ENCODE data around the gene PRKAR1B. TPM values are rescaled to one million over a fixed set of nuclear protein-coding genes. Genes with fewer than 3 reads are reported as not detected.
"Not testable (repeated sequence)": the region's sequence is repeated elsewhere in the genome, so short reads cannot be mapped to it uniquely, and the experiment has no call there.

The PRKAR1B gene
- total RNA-seq, 1 experiment from 2014 or later, result 20.4 TPM

- DNase-seq, result no peak
- Histone ChIP-seq H3K36me3 (no peaks in the 10 kb centered on the region), H3K27me3 (no peaks in the 10 kb centered on the region), H3K9me3 (no peaks in the 10 kb centered on the region), H3K4me3 (no peak overlapping the region)
These were observed 54.2 kb downstream of the PRKAR1B start for GRCh38 chr7:672891-673290.

GRCh38 chr7:671415-672042 lies 55.6 kb downstream of the PRKAR1B start:
- Histone ChIP-seq H3K27me3 (no peaks in the 10 kb centered on the region), H3K36me3 (no peaks in the 10 kb centered on the region), H3K4me3 (no peak overlapping the region), H3K9me3 (no peaks in the 10 kb centered on the region)
- no peak for DNase-seq

GRCh38 chr7:670501-671390 lies 56.3 kb downstream of the PRKAR1B start:
- H3K9me3 ChIP-seq, result no peaks in the 10 kb centered on the region
- H3K36me3 ChIP-seq, result no peaks in the 10 kb centered on the region
- no peak overlapping the region for H3K4me3 ChIP-seq
- no peak for DNase-seq
- H3K27me3 ChIP-seq, result no peaks in the 10 kb centered on the region

GRCh38 chr7:668958-669357 lies 58.1 kb downstream of the PRKAR1B start:
- DNase-seq, result no peak

GRCh38 chr7:668139-668931 lies 58.7 kb downstream of the PRKAR1B start:
- Histone ChIP-seq H3K9me3 (no peaks in the 10 kb centered on the region), H3K36me3 (no peaks in the 10 kb centered on the region), H3K27me3 (no peaks in the 10 kb centered on the region), H3K4me3 (no peak overlapping the region)
- DNase-seq, result peak; percentile 75

More at GRCh38 chr7:668958-669357, 58.1 kb downstream of the PRKAR1B start:
- Histone ChIP-seq H3K36me3 (no peaks in the 10 kb centered on the region), H3K9me3 (no peaks in the 10 kb centered on the region), H3K27me3 (no peaks in the 10 kb centered on the region), H3K4me3 (no peak overlapping the region)

- DNase-seq, result no peak
- H3K36me3 ChIP-seq, result no peaks in the 10 kb centered on the region
- H3K27me3 ChIP-seq, result no peaks in the 10 kb centered on the region
- no peak overlapping the region for H3K4me3 ChIP-seq
- H3K9me3 ChIP-seq, result no peaks in the 10 kb centered on the region
These were observed 60.4 kb downstream of the PRKAR1B start for GRCh38 chr7:666454-667292.

- no peak overlapping the region for H3K4me3 ChIP-seq
- DNase-seq, result no peak
- no peaks in the 10 kb centered on the region for H3K9me3 ChIP-seq
- H3K36me3 ChIP-seq, result no peaks in the 10 kb centered on the region
- no peaks in the 10 kb centered on the region for H3K27me3 ChIP-seq
These were observed 61.2 kb downstream of the PRKAR1B start for GRCh38 chr7:665736-666453.

GRCh38 chr7:664997-665735 lies 61.9 kb downstream of the PRKAR1B start:
- H3K27me3 ChIP-seq, result no peaks in the 10 kb centered on the region
- H3K9me3 ChIP-seq, result no peaks in the 10 kb centered on the region
- H3K4me3 ChIP-seq, result no peak overlapping the region
- DNase-seq, result no peak
- no peaks in the 10 kb centered on the region for H3K36me3 ChIP-seq

GRCh38 chr7:664402-664775 lies 62.7 kb downstream of the PRKAR1B start:
- DNase-seq, result no peak
- Histone ChIP-seq H3K9me3 (no peaks in the 10 kb centered on the region), H3K36me3 (no peaks in the 10 kb centered on the region), H3K27me3 (no peaks in the 10 kb centered on the region), H3K4me3 (no peak overlapping the region)

- Histone ChIP-seq H3K4me3 (no peak overlapping the region), H3K9me3 (no peaks in the 10 kb centered on the region), H3K27me3 (no peaks in the 10 kb centered on the region), H3K36me3 (no peaks in the 10 kb centered on the region)
- no peak for DNase-seq
These were observed 64.5 kb downstream of the PRKAR1B start for GRCh38 chr7:662576-662975.

GRCh38 chr7:659996-660395 lies 67.1 kb downstream of the PRKAR1B start:
- no peak overlapping the region for H3K4me3 ChIP-seq
- no peaks in the 10 kb centered on the region for H3K36me3 ChIP-seq
- no peak for DNase-seq
- H3K9me3 ChIP-seq, result no peaks in the 10 kb centered on the region
- no peaks in the 10 kb centered on the region for H3K27me3 ChIP-seq

- DNase-seq, result no peak
- Histone ChIP-seq H3K36me3 (no peaks in the 10 kb centered on the region), H3K9me3 (no peaks in the 10 kb centered on the region), H3K27me3 (no peaks in the 10 kb centered on the region), H3K4me3 (no peak overlapping the region)
These were observed 67.7 kb downstream of the PRKAR1B start for GRCh38 chr7:659306-659847.

GRCh38 chr7:657565-658119 lies 69.4 kb downstream of the PRKAR1B start:
- no peak overlapping the region for H3K4me3 ChIP-seq
- H3K36me3 ChIP-seq, result no peaks in the 10 kb centered on the region
- H3K9me3 ChIP-seq, result no peaks in the 10 kb centered on the region; the same call in 1 of the 2 replicates
- H3K27me3 ChIP-seq, result no peaks in the 10 kb centered on the region
- no peak for DNase-seq

GRCh38 chr7:657010-657409 lies 70.1 kb downstream of the PRKAR1B start:
- not testable (repeated sequence) for H3K36me3 ChIP-seq, H3K27me3 ChIP-seq, H3K4me3 ChIP-seq, H3K9me3 ChIP-seq, DNase-seq

GRCh38 chr7:655758-656157 lies 71.3 kb downstream of the PRKAR1B start:
- no peak overlapping the region for H3K4me3 ChIP-seq
- H3K27me3 ChIP-seq, result no peaks in the 10 kb centered on the region
- DNase-seq, result no peak
- no peaks in the 10 kb centered on the region; the same call in 1 of the 2 replicates for H3K9me3 ChIP-seq
- H3K36me3 ChIP-seq, result no peaks in the 10 kb centered on the region

Data from MG63 (cell line).